CD4-positive, alpha-beta T cell treated with Interferon alpha-2 for 1 hour (primary cell): ENCODE data around the gene TXNDC12.

ENCODE experiments used
- DNase-seq, 2 donors: peaks; one replicate each; pipeline ENCODE4 v3.0.0-alpha.2; 2020 to 2022

TXNDC12 gene

DNA sequence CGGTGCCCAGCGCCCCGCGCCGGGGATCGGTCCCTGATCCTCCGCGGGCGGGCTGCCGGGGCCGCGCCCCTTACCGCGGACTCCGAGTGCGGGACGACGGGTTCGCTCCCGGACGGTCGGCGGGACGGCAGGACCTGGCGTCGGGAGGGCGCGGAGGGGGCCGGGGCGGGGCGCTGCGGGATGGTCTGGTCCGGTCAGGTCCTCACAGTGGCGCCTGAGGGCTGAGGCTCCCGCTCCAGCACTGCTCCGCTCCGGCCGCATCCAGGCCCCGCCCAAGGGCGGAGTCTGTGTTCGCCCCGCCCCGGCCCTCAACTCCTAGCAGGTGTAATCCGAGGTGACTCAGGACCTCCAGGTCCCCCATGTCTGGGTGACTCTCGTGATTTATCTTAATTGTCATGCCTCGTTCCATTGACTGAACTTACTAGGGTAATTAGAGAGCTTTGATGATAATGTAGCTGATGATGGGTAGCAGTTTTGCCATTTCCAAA lies 64.5 kb downstream of the TXNDC12 start, which contains the start of gene RAB3B:
RAB3B (minus strand) TSS at position 223 of the 488 bp plus-strand sequence. CDS start 13,583 bp downstream, outside the sequence.
- peak; percentile 58 to 75 for DNase-seq

DNA sequence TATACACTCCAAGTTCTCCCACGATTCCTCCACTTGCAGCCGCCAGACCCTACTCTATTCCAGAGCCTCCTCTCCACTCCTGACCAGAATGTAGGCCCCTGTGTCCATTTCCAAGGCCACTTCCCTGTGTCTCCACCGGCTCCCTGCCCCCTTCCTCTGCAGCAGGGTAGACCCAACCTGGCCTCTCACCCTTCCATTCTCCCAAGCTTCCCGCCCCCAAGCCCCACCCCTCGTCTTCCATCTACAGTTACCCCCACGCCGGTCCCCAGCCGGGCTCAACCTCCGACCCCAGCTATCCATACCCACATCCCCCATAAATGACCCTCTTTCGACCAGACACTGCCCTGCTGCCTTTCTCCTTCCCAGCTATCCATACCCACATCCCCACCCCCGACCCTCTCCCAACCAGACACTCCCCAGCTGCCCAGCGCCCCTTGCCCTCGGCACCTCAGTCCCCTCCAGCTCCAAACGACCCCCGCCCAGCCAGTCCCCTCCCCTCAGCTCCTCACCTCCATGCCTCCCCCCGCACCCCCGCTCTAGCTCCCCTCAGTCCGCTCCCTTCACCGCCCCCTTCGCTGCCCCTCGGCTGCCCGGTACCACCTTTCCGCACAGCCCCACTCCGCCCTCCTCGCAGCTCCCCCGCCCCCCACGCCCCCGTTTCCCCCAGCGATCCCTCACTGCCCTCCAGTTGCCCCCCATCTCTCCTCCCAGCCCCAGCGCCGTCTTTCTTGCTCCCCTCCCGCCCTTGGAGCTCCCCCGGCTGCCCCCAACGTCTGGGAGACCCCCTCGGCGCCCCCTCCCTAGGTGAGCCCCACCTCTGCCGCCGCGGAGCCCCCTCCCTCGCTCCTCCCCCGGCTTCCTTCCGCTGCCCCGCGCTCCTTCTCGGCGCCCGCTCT lies 65.2 kb downstream of the TXNDC12 start:
- DNase-seq = no peak

- DNase-seq = no peak
Measured at GRCh38 chr1:51988254-51988653, 66.7 kb downstream of the TXNDC12 start.

GRCh38 chr1:51986718-51987117 lies 68.3 kb downstream of the TXNDC12 start:
- no peak for DNase-seq

- no peak for DNase-seq
Measured at GRCh38 chr1:51982161-51982560, 72.8 kb downstream of the TXNDC12 start.

DNA sequence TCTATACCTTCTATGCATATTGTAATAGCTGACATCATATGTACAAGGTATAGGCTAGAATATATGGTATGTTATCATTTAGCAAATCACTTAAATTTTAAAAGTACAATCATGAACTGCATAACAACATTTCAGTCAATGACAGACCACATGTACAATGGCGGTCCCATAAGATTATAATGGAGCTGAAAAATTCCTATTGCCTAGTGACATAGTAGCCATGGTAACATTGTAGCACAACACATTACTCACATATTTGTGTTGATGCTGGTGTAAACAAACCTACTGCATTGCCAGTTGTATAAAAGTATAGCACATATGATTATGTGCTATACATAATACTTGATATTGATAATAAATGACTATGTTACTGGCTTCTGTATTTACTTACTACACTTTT lies 73.4 kb downstream of the TXNDC12 start:
- no peak for DNase-seq

- no peak for DNase-seq
Measured at GRCh38 chr1:51978099-51978498, 76.9 kb downstream of the TXNDC12 start.

GRCh38 chr1:51976846-51977602 lies 78.0 kb downstream of the TXNDC12 start:
- DNase-seq = no peak

DNA sequence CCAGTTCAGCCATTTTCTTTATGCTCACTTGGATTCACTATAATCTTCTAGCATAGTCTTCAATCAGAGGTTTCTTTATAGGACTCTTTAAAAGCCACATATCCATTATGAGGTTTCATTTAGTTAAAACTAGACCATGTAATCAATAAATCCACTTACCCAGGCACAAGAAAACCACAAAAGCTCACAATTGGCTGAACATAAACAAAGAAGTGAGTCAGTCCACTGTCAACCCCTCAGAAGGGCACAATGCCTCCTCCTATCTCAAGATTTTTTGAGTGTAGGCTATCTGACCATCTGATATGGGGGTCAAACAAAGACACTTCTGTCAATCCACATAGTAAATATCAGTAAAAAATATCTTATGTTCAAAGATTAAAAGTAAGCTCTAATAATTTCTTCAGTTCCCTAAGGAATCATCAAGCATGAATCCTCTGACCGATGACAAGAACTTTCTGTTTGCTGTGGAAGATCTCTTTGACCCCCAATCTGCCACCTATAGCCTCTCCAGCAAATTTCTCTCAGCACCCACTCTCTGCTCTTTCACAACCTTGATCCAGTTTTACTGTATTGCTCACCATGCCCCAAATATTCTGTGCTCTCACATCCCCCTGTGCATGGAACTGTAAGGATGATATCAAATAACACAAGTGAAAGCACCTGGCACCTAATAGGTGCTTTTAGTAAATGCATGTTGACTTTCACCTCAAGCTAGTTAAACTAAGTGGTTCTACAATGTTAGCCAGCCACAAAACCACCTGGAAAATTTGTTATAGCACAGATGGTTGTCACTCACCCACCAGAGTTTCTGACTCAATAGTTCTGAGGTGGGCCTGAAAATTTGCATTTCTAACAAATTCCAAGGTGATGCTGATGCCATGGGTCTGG lies 81.2 kb downstream of the TXNDC12 start:
- no peak for DNase-seq
